Activated T-helper 2 cell treated with anti-CD3 and anti-CD28 coated beads, Interferon-gamma antibody, Interleukin-2, Interleukin-4, amounts not matched to agents 10 μg/mL and 5 μg/mL and 100 μg/mL, durations not matched to agents 14 hours and 24 hours and 36 hours (primary cell): ENCODE measurements around the gene FHOD1. TPM values are rescaled to one million over a fixed set of nuclear protein-coding genes. Genes with fewer than 3 reads are reported as not detected.
A peak's percentile ranks its signal among the peaks of the same experiment; 100 is the strongest.

Experiments used
- DNase-seq: peaks from one replicate; pipeline ENCODE4 v3.0.0; 2021; ENCODE audit warnings: low spot score
- H3K27ac Mint-ChIP-seq: one replicate; pipeline ENCODE4 v1.8.0; 2021; ENCODE audit warnings: mixed read lengths
- H3K27me3 Mint-ChIP-seq: one replicate; pipeline ENCODE4 v1.8.0; 2021; ENCODE audit warnings: low read depth, mixed read lengths
- H3K36me3 Mint-ChIP-seq: one replicate; pipeline ENCODE4 v1.8.0; 2021; ENCODE audit warnings: low read depth, mixed read lengths
- H3K4me1 Mint-ChIP-seq: one replicate; pipeline ENCODE4 v1.8.0; 2021; ENCODE audit warnings: low read depth, mixed read lengths
- H3K4me3 Mint-ChIP-seq: one replicate; pipeline ENCODE4 v1.8.0; 2021; ENCODE audit warnings: low read depth, mild to moderate bottlenecking, moderate library complexity, mixed read lengths
- H3K9me3 Mint-ChIP-seq: one replicate; pipeline ENCODE4 v1.8.0; 2021; ENCODE audit warnings: mixed read lengths
- intact Hi-C: fragments of 100-400 bp; cut with micrococcal nuclease; formaldehyde crosslinking; loops from one replicate; pipeline ENCODE4 v1.15.1; 2023
- total RNA-seq: library from RNA; stranded (reverse); gene quantifications from 2 replicates; pipeline ENCODE4 v1.2.3, GENCODE V29; 2022

The FHOD1 gene
- total RNA-seq, 1 donor from 2014 or later, result 141 TPM

GRCh38 chr16:67242138-67242730, 5.0 kb downstream of the FHOD1 start:
- H3K4me1 Mint-ChIP-seq, result peaks cover 36% of the 10 kb centered on the region
- no peak overlapping the region for H3K4me3 Mint-ChIP-seq
- intact Hi-C loops, result loop anchor here (10.0 kb wide), 2 partner anchors 257 to 603 kb away; partner anchors contain the start of genes CENPT, CES4A, NUTF2 and THAP11
- peak overlapping the region; percentile 65 for H3K27ac Mint-ChIP-seq
- no peaks in the 10 kb centered on the region for H3K9me3 Mint-ChIP-seq
- H3K27me3 Mint-ChIP-seq, result no peaks in the 10 kb centered on the region
- DNase-seq, result no peak
- H3K36me3 Mint-ChIP-seq, result peaks cover 31% of the 10 kb centered on the region

GRCh38 chr16:67241008-67241900, 6.0 kb downstream of the FHOD1 start:
- Mint-ChIP-seq H3K4me3 (no peak overlapping the region), H3K27ac (peak overlapping the region; percentile 69), H3K9me3 (no peaks in the 10 kb centered on the region), H3K4me1 (peaks cover 38% of the 10 kb centered on the region), H3K36me3 (peaks cover 39% of the 10 kb centered on the region), H3K27me3 (no peaks in the 10 kb centered on the region)
- intact Hi-C loops, result loop anchor here (10.0 kb wide), 2 partner anchors 256 to 604 kb away; partner anchors contain the start of genes CENPT, CES4A, NUTF2 and THAP11
- DNase-seq, result no peak

DNA sequence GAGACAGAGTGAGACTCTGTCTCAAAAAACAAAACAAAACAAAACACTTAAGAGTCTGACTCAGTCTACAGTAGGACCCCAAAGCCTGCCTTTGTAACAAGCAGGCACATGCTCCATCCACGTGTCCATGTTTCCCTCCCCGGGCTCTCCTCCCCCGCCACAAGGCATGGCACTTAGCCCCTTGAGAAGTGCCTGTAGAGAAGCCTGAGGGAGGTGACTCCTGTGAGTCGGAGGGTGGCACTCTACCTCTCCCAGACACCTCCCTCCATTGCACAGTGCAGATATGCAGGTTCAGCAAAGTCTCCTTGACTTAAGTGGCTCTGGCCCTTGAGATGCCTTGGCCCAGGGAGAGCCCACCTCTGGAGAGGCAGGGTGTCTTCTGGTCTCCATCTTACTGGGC, 6.8 kb downstream of the FHOD1 start:
- no peak overlapping the region for H3K4me3 Mint-ChIP-seq
- intact Hi-C loops, result loop anchor here (10.0 kb wide), 2 partner anchors 256 to 604 kb away; partner anchors contain the start of genes CENPT, CES4A, NUTF2 and THAP11

DNA sequence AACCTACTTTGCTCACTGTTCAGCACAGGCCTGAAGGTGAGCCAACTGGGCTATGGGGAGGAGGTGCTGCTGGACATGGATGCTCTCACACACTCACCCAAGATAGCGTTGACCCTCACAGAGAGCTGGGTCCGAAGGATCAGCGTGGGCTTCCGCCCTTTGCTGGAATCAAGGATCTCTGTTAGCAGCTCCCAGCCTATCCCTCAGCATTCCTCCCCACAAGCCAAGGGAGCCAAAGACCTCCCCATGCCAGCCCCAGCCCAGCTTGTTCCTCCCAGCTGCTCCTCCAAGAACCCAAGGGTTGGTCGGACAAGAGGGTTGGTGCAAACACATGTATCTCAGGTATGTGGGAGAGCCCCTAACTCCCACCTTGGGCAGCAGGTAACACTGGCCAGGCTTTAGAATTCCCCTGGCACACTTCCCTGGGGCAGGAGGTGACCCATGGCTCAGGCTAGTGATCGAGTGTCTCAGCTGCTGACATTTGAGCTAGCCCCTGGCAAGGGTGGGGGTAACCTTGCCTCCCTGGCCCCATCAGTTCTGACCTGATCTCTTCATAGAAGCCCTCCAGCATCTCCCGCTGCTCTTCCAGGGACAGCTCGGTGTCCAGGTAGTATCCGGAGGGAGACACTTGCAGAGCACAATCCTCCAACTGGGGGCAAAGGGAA, 8.3 kb downstream of the FHOD1 start:
- no peak for DNase-seq
- intact Hi-C loops, result no loop called here
- Mint-ChIP-seq H3K9me3 (no peaks in the 10 kb centered on the region), H3K27me3 (no peaks in the 10 kb centered on the region), H3K4me1 (peaks cover 25% of the 10 kb centered on the region), H3K27ac (no peak overlapping the region), H3K36me3 (peaks cover 51% of the 10 kb centered on the region), H3K4me3 (no peak overlapping the region)

More for the DNA sequence above, 6.8 kb downstream of the FHOD1 start:
- no peak for DNase-seq
- no peaks in the 10 kb centered on the region for H3K9me3 Mint-ChIP-seq
- H3K27ac Mint-ChIP-seq, result no peak overlapping the region
- no peaks in the 10 kb centered on the region for H3K27me3 Mint-ChIP-seq
- H3K36me3 Mint-ChIP-seq, result peaks cover 46% of the 10 kb centered on the region
- H3K4me1 Mint-ChIP-seq, result peaks cover 40% of the 10 kb centered on the region

DNA sequence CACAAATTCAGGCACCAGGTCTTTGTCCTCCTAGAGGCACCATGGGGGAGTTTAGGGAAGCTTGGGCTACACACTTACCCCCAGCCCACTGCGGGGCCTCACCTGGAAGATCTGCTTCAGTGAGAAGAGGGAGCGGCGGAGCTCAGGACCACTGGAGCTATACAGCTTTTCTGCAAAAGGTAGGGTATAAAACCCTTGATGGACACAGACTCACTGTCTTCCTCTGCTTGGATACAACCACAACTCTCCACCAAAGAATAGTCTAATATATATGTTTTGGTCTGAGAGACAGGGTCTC, 9.1 kb downstream of the FHOD1 start:
- no peak for DNase-seq
- peaks cover 56% of the 10 kb centered on the region for H3K36me3 Mint-ChIP-seq
- intact Hi-C loops, result no loop called here
- no peaks in the 10 kb centered on the region for H3K9me3 Mint-ChIP-seq
- peaks cover 19% of the 10 kb centered on the region for H3K4me1 Mint-ChIP-seq
- H3K4me3 Mint-ChIP-seq, result no peak overlapping the region
- H3K27me3 Mint-ChIP-seq, result no peaks in the 10 kb centered on the region
- H3K27ac Mint-ChIP-seq, result no peak overlapping the region

- Mint-ChIP-seq H3K9me3 (no peaks in the 10 kb centered on the region), H3K36me3 (peaks cover 59% of the 10 kb centered on the region), H3K4me3 (no peak overlapping the region), H3K27ac (no peak overlapping the region), H3K4me1 (peaks cover 16% of the 10 kb centered on the region), H3K27me3 (no peaks in the 10 kb centered on the region)
- DNase-seq, result no peak
- intact Hi-C loops, result no loop called here
Observed at GRCh38 chr16:67237396-67238277, 9.6 kb downstream of the FHOD1 start.

- H3K9me3 Mint-ChIP-seq, result no peaks in the 10 kb centered on the region
- H3K27ac Mint-ChIP-seq, result peak overlapping the region; percentile 82
- H3K27me3 Mint-ChIP-seq, result no peaks in the 10 kb centered on the region
- DNase-seq, result peak; percentile 71
- H3K36me3 Mint-ChIP-seq, result peaks cover 68% of the 10 kb centered on the region
- H3K4me1 Mint-ChIP-seq, result peaks cover 13% of the 10 kb centered on the region
- intact Hi-C loops, result loop anchor here (1.0 kb wide), 1 partner anchor 8 kb away; no protein-coding TSS in a partner anchor
- H3K4me3 Mint-ChIP-seq, result peak overlapping the region; percentile 17
Observed at GRCh38 chr16:67236563-67237395, 10.5 kb downstream of the FHOD1 start.

DNA sequence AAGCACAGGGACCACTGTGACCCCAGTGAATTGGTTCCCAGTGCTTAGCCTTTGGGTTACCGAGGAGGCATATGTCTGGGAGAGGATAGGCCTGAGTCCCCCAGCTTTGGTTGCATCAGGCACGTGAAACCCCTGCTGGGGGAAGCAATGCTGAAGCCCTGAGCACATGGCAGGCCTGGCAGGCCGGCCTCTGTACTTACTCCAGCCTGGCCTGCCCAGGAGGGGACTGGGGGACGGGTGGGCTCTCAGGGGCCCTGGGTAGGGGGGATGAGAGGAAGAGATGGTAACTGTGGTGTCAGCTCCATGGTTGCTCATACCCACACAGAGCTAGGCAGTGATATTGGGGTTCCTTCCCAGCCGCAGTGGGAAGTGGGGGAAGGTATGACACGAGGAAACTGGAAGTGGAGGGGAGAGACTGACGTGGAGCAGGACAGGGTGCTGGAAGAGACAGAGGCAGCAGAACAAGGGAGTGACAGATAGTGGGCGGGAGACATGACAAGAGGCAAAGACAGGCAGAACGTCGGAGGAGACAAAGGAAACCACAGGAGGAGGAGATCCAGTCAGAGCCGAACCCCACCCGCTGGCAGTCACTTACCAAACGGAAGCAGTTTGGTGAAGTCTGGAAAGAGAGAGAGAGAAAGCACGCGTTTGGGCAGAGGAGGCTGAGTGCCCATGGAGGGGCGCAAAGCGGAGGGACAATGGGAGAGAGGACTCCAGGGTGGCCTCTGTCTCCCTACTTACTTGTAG, 11.3 kb downstream of the FHOD1 start:
- intact Hi-C loops, result loop anchor here (1.0 kb wide), 1 partner anchor 8 kb away; no protein-coding TSS in a partner anchor
- no peak for DNase-seq
- Mint-ChIP-seq H3K9me3 (no peaks in the 10 kb centered on the region), H3K36me3 (peaks cover 73% of the 10 kb centered on the region), H3K4me3 (peak overlapping the region; percentile 17), H3K4me1 (peaks cover 8% of the 10 kb centered on the region), H3K27me3 (no peaks in the 10 kb centered on the region), H3K27ac (peak overlapping the region; percentile 82)

GRCh38 chr16:67234180-67234597, 13.1 kb downstream of the FHOD1 start:
- H3K4me3 Mint-ChIP-seq, result no peak overlapping the region
- DNase-seq, result no peak
- intact Hi-C loops, result no loop called here
- no peaks in the 10 kb centered on the region for H3K27me3 Mint-ChIP-seq
- H3K9me3 Mint-ChIP-seq, result no peaks in the 10 kb centered on the region
- peaks cover 84% of the 10 kb centered on the region for H3K36me3 Mint-ChIP-seq
- H3K4me1 Mint-ChIP-seq, result peaks cover 5% of the 10 kb centered on the region
- H3K27ac Mint-ChIP-seq, result no peak overlapping the region

DNA sequence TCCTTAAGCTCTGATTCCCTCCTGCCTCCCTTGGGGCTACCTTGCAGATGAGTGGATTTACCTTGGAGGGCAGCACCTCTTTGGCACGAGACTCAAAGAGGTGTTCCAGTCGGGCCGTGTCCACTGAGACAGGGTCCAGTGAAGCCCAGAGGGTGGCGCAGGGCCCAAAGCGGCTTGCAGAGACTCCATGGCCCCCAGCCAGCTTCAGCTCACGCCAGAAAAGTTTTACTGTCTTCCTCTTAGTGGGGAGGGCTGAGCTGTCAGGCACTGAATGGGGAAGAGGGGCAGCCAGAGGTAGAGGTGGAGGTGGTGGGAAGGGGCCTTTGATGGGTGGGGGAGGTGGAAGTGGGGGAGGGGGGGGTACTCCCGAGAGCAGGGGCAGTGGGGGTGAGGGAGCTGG, 13.7 kb downstream of the FHOD1 start:
- no peak overlapping the region for H3K4me3 Mint-ChIP-seq
- H3K27me3 Mint-ChIP-seq, result no peaks in the 10 kb centered on the region
- DNase-seq, result no peak
- H3K27ac Mint-ChIP-seq, result no peak overlapping the region
- H3K4me1 Mint-ChIP-seq, result peaks cover 5% of the 10 kb centered on the region
- H3K36me3 Mint-ChIP-seq, result peaks cover 83% of the 10 kb centered on the region
- H3K9me3 Mint-ChIP-seq, result no peaks in the 10 kb centered on the region
- intact Hi-C loops, result no loop called here
